K562 (cell line): Measurements from ENCODE around the gene RHCG. TPM values are rescaled to one million over a fixed set of nuclear protein-coding genes. Genes with fewer than 3 reads are reported as not detected.

Experiments
- ATAC-seq: fragments of 200-7000 bp; cut with Tn5 transposase; 3 replicates; pipeline ENCODE4 v1.9.1; 2020; ENCODE audit warnings: moderate library complexity
- BruUV-seq: library from RNA; stranded (reverse); fragments of 400-500 nt; replicated peaks from 2 replicates; lab custom pipeline; 2021; lab: Mats Ljungman, UMichigan
- CTCF ChIA-PET: fragments of 300-600 bp; formaldehyde crosslinking; extraction: SDS; loops from one replicate; lab custom pipeline; 2021; ENCODE audit warnings: low intra/inter-chr PET ratio; lab: Yijun Ruan, JAX
- POLR2A ChIA-PET: fragments of 300-600, 350-650 bp; sonication (Branson Sonifier 250); formaldehyde crosslinking; extraction: SDS; loops from one replicate; lab custom pipeline; 2021; ENCODE audit warnings: antibody characterized with exemption, inconsistent platforms; lab: Yijun Ruan, JAX
- DNase-seq, 4 experiments: peaks; one replicate each; pipeline versions ENCODE4 v3.0.0 to v3.0.0-alpha.2; 2011 to 2018; ENCODE audit warnings: low spot score in 3 of 4, mixed read lengths in 3 of 4; ENCODE audit errors: extremely low read depth in 1 of 4
- FAIRE-seq: peaks from 2 replicates; lab custom pipeline; 2011; peaks lifted over from hg19 to GRCh38; lab: Jason Lieb, UNC
- H2AFZ ChIP-seq: 2 replicates; pipeline ENCODE4 v1.6.0; 2011; ENCODE audit warnings: low read depth, low read length, control low read depth, inconsistent platforms
- H3K27ac ChIP-seq: fragments of 200-600 bp; 3 replicates; pipeline ENCODE4 v1.8.0; 2011; ENCODE audit warnings: low read depth, mild to moderate bottlenecking, control low read depth, inconsistent platforms, low read length, moderate library complexity, mixed read lengths; ENCODE audit errors: extremely low read depth
- H3K27me3 ChIP-seq, 2 experiments: fragments of 300-600 bp in 1 of 2; 2 replicates in 1 of 2; 3 replicates in 1 of 2; pipeline versions ENCODE4 v1.6.0 to v1.8.0; 2011; ENCODE audit warnings: inconsistent platforms in 2 of 2, low read length in 2 of 2, mild to moderate bottlenecking in 1 of 2, mixed read lengths in 1 of 2, moderate library complexity in 1 of 2; ENCODE audit not compliant: control insufficient read depth in 2 of 2, insufficient read depth in 2 of 2
- H3K36me3 ChIP-seq: fragments of 300-600 bp; 3 replicates; pipeline ENCODE4 v1.8.0; 2011; ENCODE audit warnings: mild to moderate bottlenecking, low read length, inconsistent platforms; ENCODE audit not compliant: control insufficient read depth, insufficient read depth
- H3K4me1 ChIP-seq, 2 experiments: fragments of 200-600 bp in 1 of 2; replicated peaks in 1 of 2; 2 replicates in 1 of 2; 3 replicates in 1 of 2; pipeline versions ENCODE4 v1.5.1 to v1.8.0; 2011; ENCODE audit warnings: inconsistent platforms in 2 of 2, low read length in 2 of 2, mild to moderate bottlenecking in 1 of 2, mixed read lengths in 1 of 2, moderate library complexity in 1 of 2; ENCODE audit not compliant: control insufficient read depth in 2 of 2, insufficient read depth in 2 of 2
- H3K4me2 ChIP-seq: 2 replicates; pipeline ENCODE4 v1.6.1; 2011; ENCODE audit warnings: low read length, control low read depth, inconsistent platforms, mixed read lengths; ENCODE audit not compliant: insufficient read depth
- H3K4me3 ChIP-seq: fragments of 200-600 bp; sonication (generic), shearing (Covaris generic); 2 replicates; pipeline ENCODE4 v1.5.1; 2016; ENCODE audit warnings: control low read depth, inconsistent platforms
- H3K79me2 ChIP-seq: fragments of 200-600 bp; 3 replicates; pipeline ENCODE4 v1.8.0; 2011; ENCODE audit warnings: low read length, inconsistent platforms; ENCODE audit not compliant: control insufficient read depth, insufficient read depth
- H3K9ac ChIP-seq, 2 experiments: 2 replicates each; pipeline versions ENCODE4 v1.6.0 to v1.6.1; 2011; ENCODE audit warnings: low read depth in 2 of 2, low read length in 2 of 2, control low read depth in 1 of 2, inconsistent platforms in 1 of 2, mild to moderate bottlenecking in 1 of 2, mixed read lengths in 1 of 2; ENCODE audit not compliant: insufficient read depth in 1 of 2
- H3K9me1 ChIP-seq: one replicate; pipeline ENCODE4 v1.6.0; 2011; ENCODE audit warnings: inconsistent platforms, mild to moderate bottlenecking, low read length, moderate library complexity; ENCODE audit not compliant: control insufficient read depth, insufficient read depth
- H3K9me3 ChIP-seq: replicated peaks from 2 replicates; pipeline ENCODE4 v1.5.1; 2011; ENCODE audit warnings: low read depth, low read length, inconsistent platforms; ENCODE audit not compliant: control insufficient read depth, insufficient read depth
- H4K20me1 ChIP-seq: replicated peaks from 2 replicates; pipeline ENCODE4 v1.6.1; 2011; ENCODE audit warnings: low read length, inconsistent platforms, mixed read lengths; ENCODE audit not compliant: control insufficient read depth, insufficient read depth
- CEBPB ChIP-seq: fragments of 450-650 bp; IDR thresholded peaks from 2 replicates; pipeline ENCODE4 v1.6.1; 2016; ENCODE audit warnings: missing genetic modification characterization, missing compliant biosample characterization
- CREM ChIP-seq: IDR thresholded peaks from 2 replicates; pipeline ENCODE4 v1.6.1; 2014; ENCODE audit warnings: antibody characterized with exemption, low read depth
- CSDE1 ChIP-seq, 2 experiments: fragments of 450-650 bp; IDR thresholded peaks; 2 replicates each; pipeline ENCODE4 v1.6.1; 2016; ENCODE audit warnings: mild to moderate bottlenecking in 1 of 2
- DIDO1 ChIP-seq: fragments of 450-650 bp; IDR thresholded peaks from 2 replicates; pipeline ENCODE4 v1.6.1; 2016; ENCODE audit warnings: low read depth, missing biosample characterization, missing genetic modification characterization
- KDM2B ChIP-seq: fragments of 250-450 bp; sonication (Bioruptor Pico); IDR thresholded peaks from 2 replicates; pipeline ENCODE4 v1.8.0; 2021; ENCODE audit warnings: mild to moderate bottlenecking, moderate library complexity
- PURB ChIP-seq: sonication (generic); formaldehyde crosslinking; IDR thresholded peaks from 2 replicates; pipeline ENCODE4 v1.9.0; 2021; ENCODE audit warnings: low read depth, mild to moderate bottlenecking, missing genetic modification reagents
- RBM39 ChIP-seq: fragments of 200-400 bp; formaldehyde crosslinking; optimal IDR thresholded peaks from 2 replicates; pipeline ENCODE3; 2018; ENCODE audit warnings: low read depth, low read length
- SMARCA5 ChIP-seq: fragments of 450-650 bp; IDR thresholded peaks from 2 replicates; pipeline ENCODE4 v1.6.1; 2016
- SNIP1 ChIP-seq: fragments of 450-650 bp; IDR thresholded peaks from 2 replicates; pipeline ENCODE4 v1.7.1; 2017; ENCODE audit warnings: low read depth, mild to moderate bottlenecking
- TEAD2 ChIP-seq: fragments of 450-650 bp; IDR thresholded peaks from 2 replicates; pipeline ENCODE4 v1.6.1; 2016; ENCODE audit warnings: missing genetic modification characterization, control low read depth, missing compliant biosample characterization
- TRIM28 ChIP-seq: fragments of 450-650 bp; IDR thresholded peaks from 2 replicates; pipeline ENCODE4 v1.6.1; 2017
- ZBTB17 ChIP-seq: fragments of 450-650 bp; formaldehyde crosslinking; IDR thresholded peaks from 2 replicates; pipeline ENCODE4 v1.4.0; 2020; ENCODE audit warnings: mild to moderate bottlenecking
- ZNF384 ChIP-seq: IDR thresholded peaks from 2 replicates; pipeline ENCODE4 v1.6.1; 2012; ENCODE audit warnings: low read depth, low read length, improper control_type of control experiment
- ZNF436 ChIP-seq: fragments of 250-450, 450-650 bp; sonication (Bioruptor Pico); formaldehyde crosslinking; IDR thresholded peaks from 2 replicates; pipeline ENCODE4 v1.7.0; 2020; ENCODE audit warnings: mild to moderate bottlenecking
- ZNF785 ChIP-seq: fragments of 250-450 bp; sonication (Bioruptor Pico); IDR thresholded peaks from 2 replicates; pipeline ENCODE4 v1.4.0; 2020; ENCODE audit warnings: mild to moderate bottlenecking
- WGBS: fragments of 100-300 bp; shearing (Covaris generic); methylation state at CpG from one replicate; pipeline ENCODE4 v1.1.6; 2016; ENCODE audit warnings: low coverage, mixed read lengths; ENCODE audit not compliant: insufficient coverage; ENCODE audit errors: missing lambda C conversion rate; 5-methylcytosine and 5-hydroxymethylcytosine counted together
- in situ Hi-C: fragments of 300-500 bp; cut with MboI; formaldehyde crosslinking; loops from 4 replicates; pipeline ENCODE4 v1.15.0; 2018; ENCODE audit warnings: inconsistent platforms, mixed read lengths
- intact Hi-C: fragments of 100-400 bp; cut with micrococcal nuclease; formaldehyde crosslinking; loops from 2 replicates; pipeline ENCODE4 v1.14.2; 2022
- polyA plus RNA-seq, 8 experiments: library from polyadenylated mRNA; depleted of rRNA in 4 of 8; stranded (reverse) in 5 of 8; unstranded in 3 of 8; fragments of >200 nt; fragmentation: Nextera tagmentation in 2 of 8; fragmentation: Illumina TruSeq in 1 of 8; extraction: Ambion mirVana in 2 of 8; extraction: Trizol in 1 of 8; gene quantifications; 2 replicates each; pipeline versions ENCODE4 v1.2.1 to v1.2.3, GENCODE V29; 2011 to 2014; ENCODE audit warnings: inconsistent platforms in 1 of 8, missing spikeins in 1 of 8
- total RNA-seq, 7 experiments: library from RNA; depleted of rRNA in 6 of 7; stranded (reverse); fragments of >200 nt in 6 of 7; fragmentation: Illumina TruSeq in 2 of 7; extraction: Trizol in 2 of 7; gene quantifications; 2 replicates each; pipeline versions ENCODE4 v1.2.1 to v1.2.3, GENCODE V29; 2011 to 2021; ENCODE audit warnings: low replicate concordance in 1 of 7
- TF ChIP-seq, protein P1 (sequence below), 3 experiments: fragments of 200-800 bp in 1 of 3; sonication (Bioruptor generic) in 1 of 3; sonication (generic) in 1 of 3; formaldehyde crosslinking in 1 of 3; IDR thresholded peaks; 2 replicates each; pipeline versions ENCODE4 v1.6.1 to v1.8.0; 2016 to 2022; ENCODE audit warnings: mild to moderate bottlenecking in 2 of 3, missing compliant biosample characterization in 2 of 3, missing genetic modification characterization in 2 of 3, missing genetic modification reagents in 1 of 3

RHCG gene
- total and polyA plus RNA-seq, 9 of the 15 experiments (the other 6 are each of a cell fraction or from before 2014, with no cell fraction given): not detected

GRCh38 chr15:89492934-89493631 is 3.3 kb downstream of the RHCG start:
- no peak overlapping the region for H2AFZ ChIP-seq
- H3K9me1 ChIP-seq: no peaks in the 10 kb centered on the region
- H3K9ac ChIP-seq: no peak overlapping the region
- no peaks in the 10 kb centered on the region for H3K36me3 ChIP-seq
- no peak overlapping the region for H3K4me2 ChIP-seq
- H3K9me3 ChIP-seq: no peaks in the 10 kb centered on the region
- intact Hi-C loops (no loop called here), in situ Hi-C loops (no loop called here)
- ATAC-seq (no peak), FAIRE-seq (no peak), DNase-seq (no peak)
- H3K4me1 ChIP-seq: peaks cover 0 to 9% of the 10 kb centered on the region in 2 experiments; a peak in 2 of 5 replicates
- WGBS: 3% methylated on average over 12 of the region's 16 CpGs
- no peak overlapping the region for H3K4me3 ChIP-seq
- TF ChIP-seq ZNF436 (CRISPR knock-in tag) (no peak), DIDO1 (no peak), CSDE1 (IDR thresholded peaks at IDR 0.05) (no peak), ZNF785 (CRISPR knock-in tag) (no peak), TRIM28 (no peak), CREM (no peak), CEBPB (tag) (no peak), SMARCA5 (no peak), KDM2B (CRISPR knock-in tag) (no peak), RBM39 (no peak), ZBTB17 (CRISPR knock-in tag) (no peak), SNIP1 (no peak), ZNF384 (no peak), TEAD2 (tag) (no peak), PURB (CRISPR knock-in tag) (no peak)
- TF ChIP-seq, protein P1, sequence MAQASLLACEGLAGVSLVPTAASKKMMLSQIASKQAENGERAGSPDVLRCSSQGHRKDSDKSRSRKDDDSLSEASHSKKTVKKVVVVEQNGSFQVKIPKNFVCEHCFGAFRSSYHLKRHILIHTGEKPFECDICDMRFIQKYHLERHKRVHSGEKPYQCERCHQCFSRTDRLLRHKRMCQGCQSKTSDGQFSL (CRISPR knock-in tag; IDR thresholded peaks at IDR 0.05): no peak
- TF ChIP-seq, protein P1 (tag; IDR thresholded peaks at IDR 0.05): no peak
- TF ChIP-seq, all 486 proteins: peak for 0
- H3K27me3 ChIP-seq: peaks cover 22 to 45% of the 10 kb centered on the region in 2 experiments
- BruUV-seq: no TSS peak
- ChIA-PET POLR2A (interaction anchor here (0.7 to 0.8 kb wide), 2 partner anchors 53 to 82 kb away, joined by 3 read pairs; partner anchors contain the start of gene TICRR), CTCF (interaction anchor here (0.6 kb wide), 1 partner anchor 395 kb away, joined by 4 read pairs; no protein-coding TSS in a partner anchor)
- H3K27ac ChIP-seq: no peak overlapping the region
- H4K20me1 ChIP-seq: 0 out of 2 replicates have a peak, but pooled peaks cover 3% of the 10 kb centered on the region
- H3K79me2 ChIP-seq: no peaks in the 10 kb centered on the region
